GM18499 (cell line): ENCODE data around the gene IDI1.

Source experiments
- ATAC-seq: cut with Tn5 transposase; IDR thresholded peaks from one replicate; pipeline ENCODE4 v1.9.1; 2021; ENCODE audit warnings: moderate number of reproducible peaks; ENCODE audit not compliant: insufficient read depth, unreplicated experiment

The IDI1 gene

DNA sequence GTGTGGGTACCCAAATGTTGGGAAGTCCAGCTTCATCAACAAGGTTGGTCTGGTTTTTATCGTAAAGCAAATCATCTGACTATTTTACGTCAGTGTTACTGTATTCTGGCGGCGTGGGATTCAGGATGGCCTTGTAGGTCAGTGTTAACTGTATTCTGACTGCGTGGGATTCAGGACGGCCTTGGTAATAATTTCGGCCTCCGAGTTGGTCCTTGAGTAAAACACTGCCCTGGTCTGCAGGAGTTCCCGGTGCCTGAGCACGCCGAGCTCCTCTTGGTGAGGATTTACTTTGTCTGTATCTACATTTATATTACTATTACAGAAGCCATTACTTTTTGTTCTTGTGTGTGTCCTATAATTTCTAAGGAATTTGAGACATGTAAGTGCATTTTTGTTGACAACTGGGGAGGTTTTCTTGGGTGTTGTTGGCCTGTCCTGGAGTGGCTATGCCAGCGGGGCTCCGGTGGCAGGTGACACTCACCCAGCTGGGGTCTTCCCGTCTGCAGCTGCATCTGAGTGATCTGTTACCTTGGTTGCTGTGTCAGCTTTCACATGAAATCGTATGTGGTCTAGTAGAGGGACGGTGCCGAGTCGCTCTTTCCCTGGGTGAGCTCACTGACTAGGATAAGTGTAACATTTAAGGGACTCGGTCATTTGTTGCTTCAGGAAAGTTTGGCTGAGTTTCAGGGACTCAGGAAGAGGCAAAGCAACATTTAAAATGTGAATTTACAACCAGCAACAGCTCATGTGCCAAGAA lies 51.5 kb downstream of the IDI1 start:
- no peak for ATAC-seq

DNA sequence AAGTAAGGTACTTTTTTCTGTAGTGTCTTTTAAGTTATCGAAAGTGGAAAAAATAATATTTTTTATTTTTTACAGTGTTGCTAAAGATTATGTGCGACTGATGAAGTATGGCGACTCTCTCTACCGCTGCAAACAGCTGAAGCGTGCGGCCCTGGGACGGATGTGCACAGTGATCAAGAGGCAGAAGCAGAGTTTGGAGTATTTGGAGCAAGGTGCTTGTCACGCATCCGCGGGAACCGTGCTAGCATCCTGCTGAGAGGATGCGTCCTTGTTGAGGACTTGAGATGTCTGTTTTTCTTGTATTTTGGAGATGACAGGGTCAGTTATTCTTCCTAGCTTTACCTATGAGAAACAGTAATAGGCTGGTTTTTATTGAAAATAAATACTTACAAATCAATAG lies 52.9 kb downstream of the IDI1 start:
- no peak for ATAC-seq

DNA sequence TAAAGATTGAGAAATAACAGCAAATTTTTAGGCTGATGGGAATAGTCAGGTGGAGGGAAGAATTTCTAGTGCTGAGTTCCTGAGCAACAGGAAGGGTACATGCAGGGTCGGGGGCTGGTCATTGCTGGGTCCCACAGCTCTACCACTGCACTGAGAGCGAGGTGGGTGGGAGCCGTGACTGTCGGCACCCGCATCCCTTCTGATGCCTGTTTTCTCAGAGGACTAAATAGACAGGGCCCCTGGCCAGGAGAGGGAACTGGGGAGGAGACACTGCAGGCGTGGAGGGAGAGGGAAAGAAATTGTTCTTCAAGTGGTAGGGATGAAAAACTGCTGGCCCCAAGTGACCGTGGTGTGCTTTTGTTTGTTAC lies 53.4 kb downstream of the IDI1 start:
- no peak for ATAC-seq

DNA sequence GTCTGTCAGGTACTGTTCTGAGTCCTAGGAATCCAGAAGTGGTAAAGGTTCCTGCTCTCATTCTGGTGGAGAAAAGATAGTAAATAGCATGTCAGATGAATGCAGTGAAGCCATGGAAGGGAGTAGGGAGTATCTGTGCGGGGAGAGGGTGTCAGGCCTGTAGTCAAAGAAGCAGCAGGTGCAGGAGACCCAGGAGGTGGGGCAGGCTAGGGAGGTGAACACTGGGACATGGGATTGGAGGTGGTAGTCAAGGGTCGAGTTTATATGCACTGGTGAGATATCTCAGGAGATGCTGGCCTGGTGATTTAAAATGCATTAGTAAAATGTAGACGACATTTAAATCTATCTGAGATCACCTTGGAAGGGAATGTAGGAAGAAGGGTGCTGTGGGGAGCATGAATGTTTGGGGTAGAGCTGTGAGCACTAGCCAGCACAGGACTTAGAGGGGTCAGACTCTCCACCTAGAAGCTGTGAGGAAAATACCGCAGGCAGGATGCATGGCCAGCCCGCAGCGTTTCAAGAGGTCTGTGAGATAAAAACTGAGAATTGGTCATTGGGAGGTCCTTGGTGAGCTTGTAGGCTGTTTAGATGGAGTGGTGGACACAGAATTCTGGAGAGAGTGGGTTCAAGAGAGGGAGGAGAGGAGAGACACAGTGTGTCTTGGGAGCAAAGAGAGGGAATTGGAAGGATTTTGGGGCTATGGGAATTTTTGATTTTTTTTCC lies 53.9 kb downstream of the IDI1 start:
- no peak for ATAC-seq

DNA sequence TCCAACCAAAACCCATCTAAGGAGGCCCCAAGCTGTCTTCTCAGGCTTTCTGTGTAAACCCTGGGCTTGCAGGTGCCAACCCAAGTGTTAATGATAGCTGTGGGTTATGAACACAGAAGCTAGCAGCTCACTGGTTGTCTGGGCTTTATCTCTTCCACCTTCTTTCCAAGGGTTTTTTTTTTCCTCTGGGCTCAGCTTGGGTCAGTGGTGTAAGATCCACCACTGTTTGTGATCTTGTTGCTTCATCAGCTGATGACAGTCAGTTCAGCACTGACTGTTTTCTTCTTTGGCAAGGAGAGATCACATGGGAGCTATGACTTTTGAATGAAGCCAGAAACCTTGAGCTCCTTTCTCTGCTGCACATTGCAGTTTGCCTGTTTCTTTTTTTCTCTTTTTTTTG lies 56.0 kb downstream of the IDI1 start:
- no peak for ATAC-seq

DNA sequence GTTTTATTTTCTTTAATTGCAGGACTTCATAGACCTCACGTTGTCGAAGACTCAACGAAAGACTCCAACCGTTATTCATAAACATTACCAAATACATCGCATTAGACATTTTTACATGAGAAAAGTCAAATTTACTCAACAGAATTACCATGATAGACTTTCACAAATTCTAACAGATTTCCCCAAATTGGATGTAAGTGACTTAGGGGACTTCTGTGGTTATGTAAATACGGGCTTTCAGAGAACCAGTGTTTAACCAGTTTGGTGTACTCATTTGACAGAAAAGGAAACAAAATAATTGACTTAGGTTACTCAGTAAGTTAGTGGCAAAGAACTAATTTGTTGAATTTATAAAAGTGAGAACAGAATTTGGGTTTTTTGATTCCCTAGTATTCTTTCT lies 56.5 kb downstream of the IDI1 start:
- ATAC-seq: no peak

DNA sequence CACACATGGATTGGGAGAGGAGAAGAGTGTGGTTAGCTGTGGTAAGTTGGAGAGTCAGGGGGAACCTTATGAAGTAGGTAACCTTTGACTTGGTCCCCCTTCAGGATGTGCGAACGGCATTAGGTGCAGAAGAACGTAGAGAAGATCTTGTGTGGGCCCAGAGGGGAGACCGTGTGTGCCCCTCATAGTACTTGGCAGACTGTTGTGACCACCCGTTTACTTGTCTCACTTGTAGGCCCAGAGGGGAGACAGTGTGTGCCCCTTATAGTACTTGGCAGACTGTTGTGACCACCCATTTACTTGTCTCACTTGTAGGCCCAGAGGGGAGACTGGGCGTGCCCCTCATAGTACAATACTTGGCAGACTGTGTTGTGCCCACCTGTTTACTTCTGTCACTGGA lies 58.1 kb downstream of the IDI1 start:
- no peak for ATAC-seq
